Measurements from ENCODE around the gene DNTT. TPM values are rescaled to one million over a fixed set of nuclear protein-coding genes. Genes with fewer than 3 reads are reported as not detected.

Gene DNTT
- total RNA-seq, 1 experiment from 2014 or later = not detected

DNA sequence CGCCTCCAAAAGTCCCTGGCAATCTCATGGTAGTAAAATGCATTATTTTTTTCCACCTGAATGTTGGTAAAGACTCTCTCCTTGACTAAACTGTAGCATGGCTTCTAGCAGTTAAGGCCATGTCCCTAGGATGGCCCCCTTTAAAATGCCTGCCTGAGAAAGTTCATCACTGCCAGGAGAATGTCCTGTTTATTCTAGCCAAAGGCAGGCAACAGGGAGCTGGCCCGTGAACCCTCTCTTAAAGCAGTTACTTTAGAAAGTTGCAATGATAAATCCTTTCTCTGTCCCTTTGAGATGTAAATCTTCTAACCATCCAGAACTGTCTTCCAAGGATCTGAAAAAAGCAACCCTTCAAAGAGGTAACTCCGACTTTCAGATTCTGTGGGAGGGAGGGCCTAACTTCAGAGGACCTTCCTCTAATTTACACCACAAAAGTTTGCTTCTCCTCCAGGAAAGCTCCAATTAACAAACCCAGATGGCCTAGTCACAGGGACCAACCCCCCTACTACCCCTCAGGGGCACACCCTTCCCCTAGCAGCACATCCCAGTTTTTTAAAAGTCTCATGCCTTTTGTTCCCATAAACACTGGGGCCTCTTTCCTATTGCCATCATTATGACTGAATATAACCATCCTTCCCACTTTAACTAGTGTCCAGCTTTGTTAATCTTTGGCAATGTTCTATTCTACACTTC is 5.5 kb downstream of the DNTT start:
- DNase-seq (ENCODE audit: low spot score) = no peak

DNA sequence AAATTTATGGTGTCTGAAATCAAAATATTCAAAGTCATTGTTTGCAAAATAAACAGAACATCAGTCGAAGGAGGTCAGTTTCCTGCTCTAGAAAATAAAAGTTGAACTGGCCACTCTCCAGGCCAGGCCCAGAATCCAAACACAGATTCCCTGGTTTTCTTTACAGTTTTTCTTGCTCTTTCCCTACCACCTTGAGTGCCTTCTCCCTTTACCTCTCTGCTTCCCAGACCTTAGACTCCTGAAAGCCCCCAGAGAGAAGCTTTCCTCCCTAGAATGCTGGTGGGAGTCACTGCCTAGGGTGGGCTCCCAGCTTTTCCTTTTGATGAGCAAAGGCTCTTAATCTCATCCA is 6.1 kb downstream of the DNTT start:
- DNase-seq (ENCODE audit: low spot score) = no peak

DNA sequence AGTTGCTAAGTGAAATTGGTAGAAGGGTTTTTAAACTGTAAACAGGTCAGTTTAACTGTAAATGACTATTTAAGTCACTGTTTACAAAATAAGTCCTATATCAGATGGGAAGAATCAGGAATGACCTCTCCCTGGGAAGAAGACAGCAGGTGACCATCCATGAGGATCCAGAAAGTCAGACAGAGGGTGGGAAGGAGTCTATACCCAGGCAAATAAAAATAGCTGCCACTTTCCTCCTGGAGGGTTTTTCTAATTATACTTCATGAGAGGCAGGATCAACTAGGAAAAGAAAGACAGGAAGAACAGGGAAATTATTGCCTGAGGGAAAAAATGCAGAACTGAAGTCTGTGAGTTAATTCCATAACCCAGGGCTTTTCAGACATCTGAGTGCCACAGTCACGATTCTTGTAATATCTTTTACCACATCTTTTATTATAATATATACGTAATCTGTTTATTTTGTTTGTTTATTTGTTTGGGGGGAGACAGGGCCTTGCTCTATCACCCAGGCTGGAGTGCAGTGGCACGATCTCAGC is 7.0 kb downstream of the DNTT start:
- DNase-seq (ENCODE audit: low spot score) = no peak

DNA sequence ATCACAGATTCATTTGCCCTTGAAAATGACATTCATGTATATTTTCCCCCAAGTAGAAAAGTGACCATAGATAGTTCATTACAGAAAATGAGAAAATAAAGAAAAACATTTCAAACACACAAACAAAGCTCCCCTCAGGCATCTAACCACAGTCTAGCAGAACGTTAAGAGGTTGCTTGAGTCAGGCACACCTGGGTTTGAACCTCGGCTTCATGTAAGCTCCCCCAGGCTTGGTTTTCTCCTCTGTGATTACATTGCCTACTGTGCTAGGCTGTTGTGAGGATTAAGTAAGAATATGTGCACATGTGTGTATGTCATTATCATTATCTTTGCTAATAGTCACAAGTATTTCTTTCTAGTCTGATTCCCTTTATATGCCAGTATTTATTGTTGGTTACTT is 9.1 kb downstream of the DNTT start:
- DNase-seq (ENCODE audit: low spot score) = no peak

DNA sequence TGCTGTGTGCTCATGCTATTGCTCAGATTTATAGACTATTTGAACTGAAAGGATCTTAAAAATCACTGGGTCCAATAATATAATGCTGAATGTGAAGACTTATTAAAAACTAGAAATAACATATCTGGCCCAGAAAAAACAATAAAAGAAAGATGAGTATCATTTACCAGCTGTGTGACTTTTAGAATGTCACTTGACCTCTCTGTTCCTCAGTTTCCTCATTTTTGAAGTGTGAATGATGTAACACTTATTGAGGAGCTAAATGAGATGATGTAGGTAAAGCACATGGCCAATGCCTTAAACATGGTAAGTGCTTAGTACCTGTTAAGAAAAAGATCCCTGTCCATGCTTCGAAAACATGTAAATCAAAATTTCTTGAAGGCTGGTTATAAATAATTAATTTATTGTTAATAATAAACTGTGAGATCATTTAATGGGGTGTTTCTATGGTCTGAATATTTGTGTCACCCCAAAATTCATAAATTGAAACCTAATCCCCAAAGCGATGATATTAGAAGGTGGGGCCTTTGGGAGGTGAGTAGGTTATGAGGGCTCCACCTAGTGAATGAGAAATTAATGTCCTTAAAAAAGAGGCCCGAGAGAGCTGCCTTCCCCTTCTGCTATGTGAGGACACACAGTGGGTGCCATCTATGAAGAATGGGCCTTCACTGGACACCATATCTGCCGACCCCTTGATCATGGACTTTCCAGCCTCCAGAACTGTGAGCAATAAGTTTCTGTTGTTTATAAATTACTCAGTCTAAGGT is 13.0 kb downstream of the DNTT start:
- no peak for DNase-seq (ENCODE audit: low spot score)

DNA sequence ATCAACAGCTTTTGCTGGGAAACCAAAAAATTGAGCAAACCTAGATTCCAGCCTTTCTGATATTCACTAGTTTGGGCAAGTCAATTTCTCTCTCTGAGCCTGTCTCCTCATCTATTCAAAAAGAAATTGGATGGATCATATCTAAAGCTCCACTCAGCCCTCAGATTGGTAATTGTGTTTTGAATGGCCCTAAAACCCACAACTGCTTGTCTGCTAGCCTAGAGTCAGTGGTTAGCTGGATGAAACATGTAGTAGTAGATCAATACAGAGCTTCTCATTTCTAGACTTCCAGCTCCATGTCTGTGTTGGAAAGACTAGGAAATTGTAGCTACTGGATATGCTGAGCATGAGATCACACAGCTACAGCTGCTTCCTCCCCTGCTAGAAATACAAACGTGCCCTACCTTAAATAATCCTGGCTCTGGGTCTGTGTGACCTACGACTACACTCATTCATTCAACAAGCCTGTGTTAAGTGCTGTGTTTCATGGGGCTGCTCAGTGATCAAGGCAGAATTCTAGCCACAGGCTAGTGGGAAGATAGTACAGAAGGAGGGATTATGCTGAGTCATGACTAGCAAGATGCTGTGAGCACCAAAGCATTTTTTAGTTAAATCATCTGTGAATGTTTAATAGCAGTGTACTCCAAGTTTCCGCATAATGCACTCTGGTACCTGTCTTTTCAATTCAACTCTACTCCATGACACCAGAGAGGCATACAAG is 15.7 kb downstream of the DNTT start:
- DNase-seq (ENCODE audit: low spot score) = no peak

DNA sequence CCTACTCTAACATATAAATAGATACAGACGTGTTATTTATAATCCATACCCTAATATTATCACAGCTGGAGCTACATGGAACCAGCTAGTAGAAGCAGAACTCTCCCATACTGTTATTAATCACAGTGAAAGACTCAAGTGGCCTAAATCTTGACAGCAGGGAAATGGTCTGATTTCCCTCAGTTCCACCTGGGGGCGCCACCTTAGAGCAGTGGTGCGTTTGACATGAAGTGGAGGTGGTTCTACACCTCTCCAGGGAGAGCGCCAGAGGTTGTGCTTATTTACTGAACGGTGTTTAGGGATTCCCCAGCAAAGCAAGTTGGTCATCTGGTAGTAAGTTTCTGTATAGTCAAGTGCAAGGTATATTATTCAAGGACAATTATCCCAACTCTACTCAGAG is 17.6 kb downstream of the DNTT start:
- DNase-seq (ENCODE audit: low spot score) = no peak

DNA sequence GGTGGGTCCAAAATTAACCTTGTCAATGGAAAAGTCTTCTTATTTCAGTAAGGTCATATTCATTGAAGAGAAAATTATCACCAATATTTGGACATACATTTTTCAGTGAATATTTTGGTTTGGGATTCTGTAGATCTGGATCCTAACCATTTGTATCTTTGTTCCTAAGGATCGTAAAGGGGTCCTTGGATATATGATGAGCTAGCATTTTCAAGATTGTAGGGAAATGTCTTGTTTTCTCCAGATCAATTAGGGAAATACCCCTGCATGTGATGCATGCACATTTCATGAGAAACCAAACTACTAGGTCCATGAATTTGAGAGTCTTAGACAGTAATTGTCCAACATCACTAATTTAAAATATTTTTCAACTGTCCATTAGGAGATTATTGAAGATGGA is 18.0 kb downstream of the DNTT start:
- no peak for DNase-seq (ENCODE audit: low spot score)

DNA sequence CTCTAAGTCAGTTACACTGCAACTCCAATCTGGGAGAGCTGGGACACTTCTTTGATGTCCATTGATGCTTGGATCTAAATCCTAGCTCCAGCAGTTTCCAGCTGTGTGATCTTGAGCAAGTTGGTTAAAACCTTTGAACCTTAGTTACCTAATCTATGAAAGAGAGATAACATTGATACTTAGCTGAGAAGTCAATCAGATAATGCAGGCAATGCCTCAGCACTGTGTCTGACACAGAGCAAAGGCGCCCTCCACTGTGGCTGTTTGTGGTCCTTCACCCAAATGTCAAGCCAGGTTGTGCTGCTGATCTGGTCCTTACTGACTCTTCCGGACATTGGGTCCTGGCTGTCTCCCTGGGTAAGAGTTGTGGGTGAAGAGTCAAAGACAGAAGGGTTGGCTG is 20.2 kb downstream of the DNTT start:
- no peak for DNase-seq (ENCODE audit: low spot score)

DNA sequence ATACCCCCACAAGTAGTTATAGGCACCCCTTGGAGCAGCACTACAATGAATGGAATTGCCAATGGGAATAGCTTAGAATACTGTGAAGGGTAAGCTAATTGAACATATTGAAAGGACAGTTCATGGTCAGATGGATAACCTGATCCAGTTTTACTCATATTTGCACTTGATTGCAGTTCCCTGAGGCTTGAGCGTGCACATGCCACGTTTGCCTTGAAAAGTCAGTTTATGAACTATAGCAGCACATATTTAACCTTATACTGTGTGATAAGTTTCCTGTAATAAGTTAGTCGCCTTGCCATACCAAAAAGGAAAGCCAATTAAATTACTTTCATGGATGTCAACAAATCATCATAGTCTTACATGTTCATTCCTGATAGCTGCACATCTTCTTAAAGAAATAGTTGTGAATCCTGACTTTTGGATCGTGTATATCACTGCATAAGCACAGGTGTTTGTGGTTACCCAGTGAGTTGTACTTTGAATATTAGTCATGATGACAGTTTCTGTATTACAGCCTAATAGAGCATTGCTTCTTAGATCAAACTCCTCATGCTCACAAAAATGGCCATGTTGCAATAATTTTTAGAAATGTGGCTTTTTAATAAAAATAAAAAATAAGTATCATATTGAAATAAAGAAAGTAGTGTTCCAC is 21.6 kb downstream of the DNTT start:
- DNase-seq (ENCODE audit: low spot score) = no peak

DNA sequence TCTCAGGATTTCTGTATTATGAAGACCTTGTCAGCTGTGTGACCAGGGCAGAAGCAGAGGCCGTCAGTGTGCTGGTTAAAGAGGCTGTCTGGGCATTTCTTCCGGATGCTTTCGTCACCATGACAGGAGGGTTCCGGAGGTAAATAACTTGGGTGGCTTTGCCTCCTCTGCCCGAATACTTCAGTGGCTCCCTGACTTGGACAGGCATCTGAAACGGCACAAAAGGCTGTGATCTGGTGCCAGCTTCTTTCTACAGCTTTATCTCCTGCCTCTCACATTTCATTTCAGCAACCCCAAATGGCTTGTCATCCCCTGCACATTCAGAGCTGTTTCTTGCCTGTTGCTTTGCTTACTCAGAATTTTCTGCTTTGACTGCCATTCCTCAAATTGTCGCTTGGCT is 23.2 kb downstream of the DNTT start:
- no peak for DNase-seq (ENCODE audit: low spot score)

DNA sequence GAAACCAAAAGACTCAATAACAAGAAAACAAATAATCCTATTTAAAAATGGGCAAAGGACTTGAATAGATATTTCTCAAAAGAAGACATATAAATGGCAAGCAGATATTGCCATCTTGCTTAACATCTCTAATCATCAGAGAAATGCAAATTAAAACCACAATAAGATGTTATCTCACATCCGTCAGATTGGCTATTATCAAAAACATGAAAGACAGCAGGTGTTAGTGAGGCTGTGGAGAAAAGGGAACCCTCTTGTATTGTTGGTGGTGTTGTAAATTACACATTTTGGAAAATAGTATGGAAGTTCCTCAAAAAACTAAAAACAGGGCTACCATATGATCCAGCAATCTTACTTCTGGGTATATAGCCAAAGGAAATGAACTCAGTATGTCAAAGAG is 28.9 kb downstream of the DNTT start:
- no peak for DNase-seq (ENCODE audit: low spot score)

DNA sequence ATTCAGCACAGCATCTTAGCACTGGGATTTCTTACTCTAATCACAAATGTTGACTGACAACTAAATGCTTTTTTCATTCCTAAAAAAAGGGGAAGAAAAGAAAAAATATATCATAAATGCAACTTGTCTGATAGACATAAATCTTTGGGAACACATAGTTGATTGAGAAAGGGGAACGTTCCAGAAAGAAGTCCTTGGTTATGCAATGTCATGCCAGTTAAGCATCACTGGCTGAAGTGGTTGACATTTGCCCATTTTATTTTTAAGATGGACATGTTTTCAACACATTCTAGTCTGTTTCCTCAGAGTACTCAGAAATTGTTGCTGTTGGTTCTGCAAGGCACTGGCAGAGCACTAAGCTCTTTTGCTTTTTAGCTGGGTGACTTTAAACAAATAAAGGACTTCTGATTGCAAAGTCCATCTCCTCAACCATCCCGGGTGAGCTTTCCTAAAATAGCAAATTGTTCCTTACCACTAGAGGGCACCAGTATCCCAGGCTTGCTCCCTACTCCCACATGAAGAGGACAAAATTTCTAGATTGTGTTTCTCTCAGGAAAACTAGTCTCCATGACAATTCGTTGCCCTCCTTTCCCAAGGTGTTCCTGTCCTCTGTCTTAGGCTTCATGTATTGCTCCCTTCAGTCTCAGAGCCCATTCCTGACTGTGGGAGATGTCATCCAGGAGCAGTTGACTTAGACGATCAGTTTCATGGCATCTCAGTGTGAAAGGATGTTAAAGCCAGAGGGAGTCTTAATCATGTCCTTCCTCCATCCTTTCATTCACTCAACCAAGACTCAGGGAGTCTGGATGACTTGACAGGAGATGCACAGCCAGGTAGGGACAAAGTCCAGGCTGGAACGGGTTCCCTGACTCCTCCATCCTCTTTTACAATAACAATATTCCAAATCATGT is 30.6 kb downstream of the DNTT start:
- peak; percentile 50 for DNase-seq (ENCODE audit: low spot score)

DNA sequence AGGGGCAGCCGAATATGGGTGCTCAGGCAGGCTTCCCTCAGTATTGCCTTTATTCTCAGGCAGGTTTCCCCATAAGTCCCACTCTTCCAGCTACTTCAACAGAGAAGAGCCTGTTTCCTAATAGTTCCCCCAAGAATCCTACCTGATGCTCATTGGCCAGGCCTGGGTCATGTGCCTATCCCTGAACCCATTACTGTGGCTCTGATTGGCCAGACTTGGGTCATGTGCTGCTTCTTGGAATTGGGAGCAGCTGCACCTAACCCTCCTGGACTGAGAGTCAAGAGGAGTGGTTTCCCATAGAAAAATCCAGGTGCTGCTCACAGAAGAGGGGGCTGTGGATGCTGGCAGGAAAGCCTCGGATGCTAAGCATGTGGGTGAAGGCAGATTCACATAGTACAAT is 32.9 kb downstream of the DNTT start:
- DNase-seq (ENCODE audit: low spot score) = no peak

DNA sequence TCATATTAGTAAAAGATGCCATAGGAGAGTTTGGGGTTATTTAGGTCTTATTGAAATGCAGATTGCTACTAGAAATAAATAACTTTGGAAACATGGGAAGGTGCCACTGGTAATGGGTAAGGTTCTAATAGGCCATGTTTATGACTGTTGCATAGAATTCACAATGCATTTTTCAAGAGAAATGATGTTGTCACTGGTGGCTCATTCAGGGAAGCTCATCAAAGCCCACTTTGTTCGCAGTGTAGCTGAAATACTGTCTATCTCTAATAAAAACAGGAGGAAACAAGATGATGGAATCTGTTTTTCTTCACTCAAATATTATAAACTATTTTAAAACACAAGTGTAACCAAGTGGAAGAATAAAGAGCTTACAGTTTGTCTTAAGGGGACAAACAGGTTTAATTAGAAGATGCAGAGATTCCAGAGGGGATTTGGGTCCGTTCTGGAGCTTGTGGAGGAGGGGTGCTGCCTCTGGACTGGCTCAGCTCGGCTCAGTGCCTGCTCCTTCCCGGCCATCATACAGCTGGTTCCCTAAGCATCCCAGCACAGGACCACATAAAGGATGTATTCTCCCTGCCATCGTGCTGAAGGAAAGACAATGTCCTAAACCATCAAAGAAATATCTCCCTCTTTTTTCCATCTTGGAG is 34.2 kb downstream of the DNTT start:
- no peak for DNase-seq (ENCODE audit: low spot score)

DNA sequence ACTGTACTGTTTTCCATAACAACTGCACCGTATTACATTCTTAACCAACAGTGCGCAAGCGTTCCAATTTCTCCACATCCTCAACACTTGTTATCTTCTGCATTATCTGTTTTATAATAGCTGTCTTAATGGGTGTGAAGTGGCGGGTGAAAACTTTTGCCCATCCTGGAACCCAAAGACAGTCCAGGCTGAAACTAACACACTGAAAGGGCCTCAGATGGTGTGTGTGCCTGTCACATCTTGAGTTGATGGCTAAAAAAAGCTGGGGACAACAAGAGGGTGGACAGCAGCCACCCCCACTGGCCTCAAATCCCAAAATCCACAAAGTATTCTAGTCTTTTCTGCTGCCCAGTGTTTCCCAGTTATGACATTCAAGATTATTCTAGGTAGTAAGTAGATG is 35.1 kb downstream of the DNTT start:
- DNase-seq (ENCODE audit: low spot score) = no peak

DNA sequence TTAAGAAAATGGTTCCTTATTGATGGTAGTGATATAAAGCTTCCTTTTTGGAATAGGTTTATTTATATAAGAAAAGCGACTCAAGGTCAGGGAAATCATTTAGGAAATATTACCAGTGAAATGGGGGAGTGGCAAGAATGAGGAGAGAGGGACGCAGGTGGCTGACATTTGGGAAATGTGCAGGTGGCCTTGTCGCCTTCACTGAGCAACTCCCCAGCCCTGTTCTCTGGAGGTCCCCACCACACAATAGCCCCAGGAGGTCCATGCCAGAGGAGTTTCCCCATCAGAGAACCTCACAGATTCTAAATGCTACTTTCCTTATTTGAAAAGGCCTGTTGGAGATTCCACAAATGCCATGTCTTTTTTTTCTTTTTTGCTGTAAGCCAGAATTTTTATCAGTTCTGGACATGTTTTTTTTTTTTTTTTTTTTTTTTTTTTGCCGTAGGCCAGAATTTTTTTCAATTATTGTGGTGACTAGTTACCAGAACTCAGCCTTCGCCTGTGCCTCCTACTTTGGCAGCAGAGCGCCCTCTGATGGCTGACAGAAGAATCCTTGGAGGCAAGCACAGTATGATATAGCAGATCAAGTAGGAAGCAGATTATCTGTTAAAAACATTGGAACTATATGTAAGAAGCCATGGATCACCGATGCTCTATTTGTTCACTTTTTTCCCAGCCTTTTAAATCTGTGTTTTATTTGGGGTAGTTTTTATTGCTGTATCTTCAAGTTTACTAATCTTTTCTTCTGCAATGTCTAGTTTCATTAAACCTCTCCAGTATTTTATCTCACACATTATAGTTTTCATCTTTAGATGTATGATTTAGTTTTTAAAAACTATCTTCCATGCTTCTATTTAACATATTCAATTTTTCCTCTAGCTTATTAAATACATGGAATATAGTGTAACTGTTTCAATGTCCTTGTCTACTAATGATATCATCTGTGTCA is 36.0 kb downstream of the DNTT start:
- peak; percentile 58 for DNase-seq (ENCODE audit: low spot score)

DNA sequence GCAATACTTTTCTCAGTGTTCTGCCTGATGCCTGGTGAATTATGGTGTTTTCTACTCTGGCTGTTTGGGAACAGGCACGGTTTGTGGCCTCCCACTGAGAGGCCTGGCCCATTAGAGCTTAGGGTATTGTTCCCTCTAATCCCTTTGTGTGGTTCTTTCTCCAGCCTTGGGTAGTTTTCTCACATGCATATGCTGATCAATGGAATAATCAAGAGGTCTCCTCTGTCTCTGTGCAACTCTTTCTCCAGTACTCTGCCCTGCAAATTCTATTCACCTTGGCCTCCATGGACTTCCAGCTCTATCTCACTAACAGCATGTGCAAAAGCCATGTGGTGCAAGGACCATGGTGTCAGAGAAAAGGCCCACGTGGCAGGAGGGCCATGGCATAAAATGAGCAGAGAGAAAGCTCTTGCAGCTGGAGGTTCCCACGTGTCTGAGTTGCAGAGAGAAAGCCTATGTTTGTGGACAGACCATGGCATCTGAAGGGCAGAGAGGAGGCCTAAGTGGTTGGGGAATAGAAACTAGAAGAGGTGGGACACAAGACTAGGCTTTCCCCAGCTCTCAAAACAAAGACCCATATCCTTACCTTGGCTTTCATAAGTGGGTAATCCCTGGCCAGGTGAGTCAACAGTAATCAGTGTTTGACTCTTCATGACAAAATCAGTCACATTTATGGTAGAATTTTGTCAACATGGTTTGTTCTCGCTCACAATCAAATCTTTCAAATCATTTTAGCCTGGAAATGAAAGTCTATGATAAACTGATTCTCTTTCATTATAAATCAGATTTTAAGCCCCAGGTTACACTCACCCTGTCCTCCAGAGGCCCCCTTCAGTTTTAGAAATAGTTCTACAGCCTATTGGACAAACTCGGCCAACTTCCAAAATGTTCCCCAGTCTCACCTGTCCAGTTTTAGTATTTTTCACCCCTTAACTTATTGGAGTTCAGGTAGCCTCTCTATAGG is 37.3 kb downstream of the DNTT start:
- DNase-seq (ENCODE audit: low spot score) = no peak
